GM19193 (cell line): ENCODE data around the gene ADAMTS14.

ENCODE experiments used
- POLR2A ChIP-seq: IDR thresholded peaks from 4 replicates; pipeline ENCODE4 v1.6.1; 2011; ENCODE audit not compliant: insufficient read depth, insufficient read length; ENCODE audit errors: extremely low read depth

ADAMTS14 gene

GRCh38 chr10:70698211-70698610, 25.9 kb downstream of the ADAMTS14 start:
- no peak for TF ChIP-seq POLR2A

DNA sequence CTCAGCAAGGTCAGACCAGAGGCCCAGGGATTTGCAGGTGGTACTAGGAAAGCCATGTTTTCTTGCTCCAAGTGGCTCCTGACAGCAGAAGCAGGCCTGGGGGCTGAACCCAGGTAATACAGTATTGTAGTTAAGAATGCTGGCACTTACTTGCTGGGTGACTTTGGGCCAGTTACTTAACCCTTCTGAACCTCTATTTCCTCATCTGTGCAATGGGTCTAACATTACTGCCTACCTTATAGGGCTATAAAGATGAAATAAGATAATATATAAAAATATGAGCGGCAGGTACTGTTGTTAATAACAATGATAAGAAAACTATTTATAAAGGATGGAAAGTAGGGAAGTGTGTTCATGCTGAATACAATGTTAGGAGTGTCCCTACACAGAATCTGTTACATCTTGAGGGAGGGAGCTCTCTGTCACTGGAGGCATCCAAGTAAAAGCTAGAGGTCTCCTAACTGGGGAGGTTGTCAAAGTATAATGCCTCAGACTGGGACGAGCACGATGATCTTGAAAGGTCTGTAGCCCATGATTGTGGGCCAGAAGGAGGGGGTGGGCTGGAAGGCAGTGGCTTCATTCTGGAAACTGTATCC, 26.9 kb downstream of the ADAMTS14 start:
- TF ChIP-seq POLR2A: no peak

- TF ChIP-seq POLR2A: no peak
Observed at GRCh38 chr10:70699659-70700174, 27.4 kb downstream of the ADAMTS14 start.

GRCh38 chr10:70702190-70702763, 30.0 kb downstream of the ADAMTS14 start:
- no peak for TF ChIP-seq POLR2A

GRCh38 chr10:70704211-70704610, 31.9 kb downstream of the ADAMTS14 start:
- no peak for TF ChIP-seq POLR2A

DNA sequence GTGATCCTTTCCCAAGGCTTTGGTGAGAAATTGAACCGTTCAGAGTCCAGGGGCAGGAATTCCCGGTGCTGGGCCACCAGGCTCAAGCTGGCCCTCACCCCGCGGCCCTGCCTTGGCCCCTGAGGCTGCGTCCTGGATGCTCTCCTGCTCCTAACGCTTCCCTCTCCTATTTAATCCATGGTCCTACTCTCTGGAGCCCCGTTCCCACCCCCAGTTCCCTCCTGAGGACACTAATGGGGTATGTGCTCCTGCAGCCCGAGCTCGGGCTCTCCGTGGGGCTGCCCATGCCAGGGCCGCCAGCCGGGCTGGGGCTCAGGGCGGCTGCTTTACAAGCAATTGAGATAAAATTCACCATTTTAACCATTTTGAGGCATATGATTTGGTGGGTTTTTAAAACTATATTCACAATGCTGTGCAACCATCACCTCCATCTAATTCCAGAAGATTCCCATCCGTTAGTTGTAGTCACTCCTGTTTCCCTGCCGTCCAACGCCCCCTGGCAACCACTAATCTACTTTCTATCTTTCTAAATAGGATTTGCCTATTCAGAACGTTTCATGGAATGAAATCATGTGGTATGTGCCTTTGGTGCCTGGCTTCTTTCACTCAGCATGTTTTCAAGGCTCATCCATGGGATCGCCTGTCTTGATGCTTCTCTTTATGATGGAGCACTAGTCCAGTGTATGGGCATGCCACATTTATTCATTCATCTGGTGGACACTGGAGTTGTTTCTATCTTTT, 33.0 kb downstream of the ADAMTS14 start:
- TF ChIP-seq POLR2A: no peak

DNA sequence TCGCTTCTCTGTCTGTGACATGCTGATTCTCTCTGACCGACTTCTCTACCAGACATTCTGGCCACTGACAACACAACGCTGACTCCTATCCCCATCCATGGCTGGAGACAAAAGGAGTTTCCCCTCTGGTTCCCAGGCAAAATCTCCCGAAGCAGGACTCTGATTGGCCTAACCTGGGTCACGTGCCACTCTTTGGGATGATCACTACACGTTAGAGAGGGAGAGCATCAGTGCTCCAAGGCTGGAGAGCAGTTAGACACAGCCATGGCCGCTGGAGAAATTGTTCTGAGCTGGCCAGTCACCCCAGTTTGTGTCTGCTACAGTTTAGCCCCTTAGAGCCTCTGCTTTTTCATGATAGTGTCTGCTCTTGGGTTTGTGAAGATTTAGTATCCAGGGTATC, 38.9 kb downstream of the ADAMTS14 start:
- no peak for TF ChIP-seq POLR2A

GRCh38 chr10:70711911-70712310, 39.6 kb downstream of the ADAMTS14 start:
- no peak for TF ChIP-seq POLR2A

GRCh38 chr10:70714245-70714644, 41.9 kb downstream of the ADAMTS14 start:
- TF ChIP-seq POLR2A: no peak

DNA sequence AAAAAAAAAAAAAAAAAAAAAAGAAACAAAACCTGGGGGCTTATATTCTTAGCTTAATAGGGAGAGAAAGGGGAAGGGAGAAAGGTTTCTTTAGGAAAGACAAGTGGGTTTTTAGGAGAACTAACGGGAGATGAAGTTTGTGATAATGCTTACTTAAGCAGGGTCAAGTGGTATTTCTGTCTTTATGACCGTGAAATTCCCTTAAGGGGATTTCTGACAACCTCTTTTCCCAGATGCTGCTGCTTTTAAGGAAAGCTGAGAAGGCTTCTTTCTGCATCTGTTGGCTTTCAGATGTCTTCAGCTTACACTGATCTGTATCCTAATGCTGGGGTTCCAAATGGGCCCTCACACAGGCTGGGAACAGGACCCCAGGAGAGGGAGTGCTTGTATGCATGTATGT, 42.6 kb downstream of the ADAMTS14 start:
- TF ChIP-seq POLR2A: no peak

GRCh38 chr10:70715853-70716795, 43.8 kb downstream of the ADAMTS14 start:
- no peak for TF ChIP-seq POLR2A

DNA sequence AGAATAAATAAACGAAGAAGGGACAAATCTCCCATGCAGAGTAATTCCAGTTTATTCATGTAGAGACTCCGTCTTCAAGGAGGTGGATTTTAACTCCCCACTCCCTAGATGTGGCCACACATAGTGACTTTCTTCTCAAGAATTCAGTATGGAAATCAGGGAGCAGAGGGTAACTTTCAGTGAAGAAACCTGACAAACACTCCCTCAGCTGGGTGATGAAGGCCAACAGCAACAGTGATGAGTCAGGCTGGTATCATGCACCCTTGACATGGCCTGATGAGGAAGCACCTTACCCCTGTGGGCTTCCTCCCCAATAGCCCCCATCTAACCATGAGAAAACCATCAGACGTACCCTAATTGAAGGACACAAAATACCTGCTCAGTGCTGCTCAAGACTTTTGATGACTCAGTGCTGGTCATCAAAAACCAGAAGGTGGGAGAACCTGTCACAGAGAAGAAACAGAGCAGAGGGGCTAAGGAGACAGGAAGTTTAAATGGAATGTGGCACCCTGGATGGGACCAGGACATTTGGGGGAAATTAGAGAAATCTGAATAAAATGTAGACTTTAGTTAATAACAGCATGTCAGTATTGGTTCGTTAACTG, 50.6 kb downstream of the ADAMTS14 start:
- TF ChIP-seq POLR2A: no peak

GRCh38 chr10:70723771-70724170, 51.5 kb downstream of the ADAMTS14 start:
- no peak for TF ChIP-seq POLR2A

DNA sequence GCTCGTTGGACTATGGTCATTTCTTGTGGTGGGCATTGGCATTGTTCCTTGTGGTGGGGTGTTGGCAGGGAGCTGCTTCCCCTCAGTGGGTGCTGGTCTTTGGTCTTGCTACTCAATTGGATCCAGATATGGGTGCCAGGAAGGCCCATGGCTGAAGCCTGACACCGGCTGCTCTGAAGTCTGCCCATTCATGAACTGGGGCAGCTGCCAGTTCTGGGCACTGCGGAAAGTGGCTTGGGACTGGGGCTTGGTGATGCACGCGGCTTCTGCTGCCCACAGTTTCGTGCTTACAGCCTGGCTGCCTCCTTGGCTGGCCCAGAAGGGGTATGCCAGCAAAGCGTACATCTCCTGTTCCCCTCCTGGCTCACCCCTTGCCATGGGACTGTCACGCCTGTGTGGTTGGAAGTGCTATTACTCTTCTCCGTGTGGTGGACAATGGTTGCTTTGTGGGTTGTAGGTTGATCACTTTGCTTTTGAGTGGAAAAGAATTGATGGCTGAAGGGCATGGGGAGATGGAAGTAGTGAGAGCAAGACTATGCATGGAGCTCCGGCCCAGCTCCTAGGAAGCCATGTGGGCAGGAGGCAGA, 54.7 kb downstream of the ADAMTS14 start:
- no peak for TF ChIP-seq POLR2A
